DLD1 (cell line): ENCODE data around the gene GNRH2.
"Not testable (repeated sequence)": the region's sequence is repeated elsewhere in the genome, so short reads cannot be mapped to it uniquely, and the experiment has no call there.

Source experiments
- in situ Hi-C: cut with HindIII; loops from 2 replicates; pipeline ENCODE4 v1.10.0; 2017; ENCODE audit warnings: low sequenced_read_pairs

The GNRH2 gene

GRCh38 chr20:3072530-3073250 lies 29.3 kb downstream of the GNRH2 start:
- in situ Hi-C loops: no loop called here

GRCh38 chr20:3073251-3073643 lies 29.8 kb downstream of the GNRH2 start:
- in situ Hi-C loops: not testable (repeated sequence)

- in situ Hi-C loops: no loop called here
Observed at GRCh38 chr20:3074812-3075211, 31.4 kb downstream of the GNRH2 start.

- in situ Hi-C loops: not testable (repeated sequence)
Observed at GRCh38 chr20:3075315-3075714, 31.9 kb downstream of the GNRH2 start.

GRCh38 chr20:3077618-3078134 lies 34.3 kb downstream of the GNRH2 start:
- in situ Hi-C loops: no loop called here

GRCh38 chr20:3080939-3081388 lies 37.5 kb downstream of the GNRH2 start:
- in situ Hi-C loops: loop anchor here (10.0 kb wide), 1 partner anchor 194 kb away; no protein-coding TSS in a partner anchor

- in situ Hi-C loops: loop anchor here (10.0 kb wide), 1 partner anchor 193 kb away; no protein-coding TSS in a partner anchor
Observed at GRCh38 chr20:3081641-3082040, 38.2 kb downstream of the GNRH2 start.

- in situ Hi-C loops: loop anchor here (10.0 kb wide), 1 partner anchor 192 kb away; no protein-coding TSS in a partner anchor
Observed at GRCh38 chr20:3082306-3082951, 39.0 kb downstream of the GNRH2 start.

GRCh38 chr20:3082955-3083952 lies 39.8 kb downstream of the GNRH2 start:
- in situ Hi-C loops: loop anchor here (10.0 kb wide), 1 partner anchor 192 kb away; no protein-coding TSS in a partner anchor

GRCh38 chr20:3084283-3084985 lies 41.0 kb downstream of the GNRH2 start, which contains the start of gene AVP:
AVP (minus strand) TSS chr20:3084724; CDS start chr20:3084674, 50 bp downstream.
- in situ Hi-C loops: loop anchor here (10.0 kb wide), 1 partner anchor 190 kb away; no protein-coding TSS in a partner anchor

- in situ Hi-C loops: loop anchor here (10.0 kb wide), 1 partner anchor 190 kb away; no protein-coding TSS in a partner anchor
Observed at GRCh38 chr20:3084986-3085360, 41.6 kb downstream of the GNRH2 start.

- in situ Hi-C loops: loop anchor here (10.0 kb wide), 1 partner anchor 189 kb away; no protein-coding TSS in a partner anchor
Observed at GRCh38 chr20:3085571-3086072, 42.2 kb downstream of the GNRH2 start.

GRCh38 chr20:3088031-3088430 lies 44.6 kb downstream of the GNRH2 start:
- in situ Hi-C loops: loop anchor here (10.0 kb wide), 1 partner anchor 187 kb away; no protein-coding TSS in a partner anchor

- in situ Hi-C loops: no loop called here
Observed at GRCh38 chr20:3090565-3090964, 47.1 kb downstream of the GNRH2 start.

- in situ Hi-C loops: no loop called here
Observed at GRCh38 chr20:3092611-3093379, 49.4 kb downstream of the GNRH2 start.

- in situ Hi-C loops: no loop called here
Observed at GRCh38 chr20:3093861-3094361, 50.5 kb downstream of the GNRH2 start.

GRCh38 chr20:3094848-3095629 lies 51.6 kb downstream of the GNRH2 start:
- in situ Hi-C loops: no loop called here
